HG02642 (cell line): ENCODE results near the gene NFIX.

Experiments used
- ATAC-seq: cut with Tn5 transposase; IDR thresholded peaks from one replicate; pipeline ENCODE4 v1.9.1; 2021; ENCODE audit warnings: mild to moderate bottlenecking; ENCODE audit not compliant: unreplicated experiment, poor library complexity

NFIX gene

GRCh38 chr19:13018035-13018914, 23.0 kb downstream of the NFIX start:
- no peak for ATAC-seq

GRCh38 chr19:13019332-13019731, 24.1 kb downstream of the NFIX start:
- ATAC-seq, result no peak

GRCh38 chr19:13020002-13020414, 24.7 kb downstream of the NFIX start:
- ATAC-seq, result no peak

GRCh38 chr19:13022111-13022858, 27.0 kb downstream of the NFIX start:
- no peak for ATAC-seq

- ATAC-seq, result no peak
Measured at GRCh38 chr19:13022859-13023636, 27.8 kb downstream of the NFIX start.

- ATAC-seq, result no peak
Measured at GRCh38 chr19:13023656-13024055, 28.4 kb downstream of the NFIX start.

GRCh38 chr19:13024126-13024950, 29.1 kb downstream of the NFIX start:
- ATAC-seq, result no peak

- no peak for ATAC-seq
Measured at GRCh38 chr19:13024951-13025697, 29.8 kb downstream of the NFIX start.

- ATAC-seq, result no peak
Measured at GRCh38 chr19:13025819-13026456, 30.7 kb downstream of the NFIX start.

- ATAC-seq, result no peak
Measured at GRCh38 chr19:13026462-13027370, 31.4 kb downstream of the NFIX start.

- no peak for ATAC-seq
Measured at GRCh38 chr19:13027557-13027956, 32.3 kb downstream of the NFIX start.

GRCh38 chr19:13028027-13028426, 32.8 kb downstream of the NFIX start:
- ATAC-seq, result no peak

- no peak for ATAC-seq
Measured at GRCh38 chr19:13029301-13029880, 34.1 kb downstream of the NFIX start.

GRCh38 chr19:13029893-13030292, 34.6 kb downstream of the NFIX start:
- no peak for ATAC-seq

- no peak for ATAC-seq
Measured at GRCh38 chr19:13031917-13032623, 36.8 kb downstream of the NFIX start.

- no peak for ATAC-seq
Measured at GRCh38 chr19:13032837-13033236, 37.6 kb downstream of the NFIX start.

GRCh38 chr19:13033244-13033643, 38.0 kb downstream of the NFIX start:
- no peak for ATAC-seq
